DND-41 (cell line): ENCODE results near the gene EHBP1.

ENCODE experiments used
- ATAC-seq: fragments of 200-7000 bp; cut with Tn5 transposase; 3 replicates; pipeline ENCODE4 v1.9.1; 2021; ENCODE audit warnings: low read depth; ENCODE audit not compliant: insufficient read depth
- DNase-seq: peaks from one replicate; pipeline ENCODE4 v3.0.0-alpha.2; 2020
- H2AFZ ChIP-seq: 2 replicates; pipeline ENCODE4 v1.6.0; 2012; ENCODE audit warnings: low read depth, low read length
- H3K27ac ChIP-seq: 2 replicates; pipeline ENCODE4 v1.5.1; 2012; ENCODE audit warnings: low read length, inconsistent platforms
- H3K27me3 ChIP-seq: fragments of 200-600 bp; sonication (generic); 2 replicates; pipeline ENCODE4 v1.6.0; 2012; ENCODE audit warnings: low read length, mild to moderate bottlenecking, inconsistent platforms; ENCODE audit not compliant: insufficient read depth, poor library complexity
- H3K36me3 ChIP-seq: 2 replicates; pipeline ENCODE4 v1.5.1; 2012; ENCODE audit warnings: low read length, inconsistent platforms; ENCODE audit not compliant: insufficient read depth
- H3K4me1 ChIP-seq: 2 replicates; pipeline ENCODE4 v1.5.1; 2012; ENCODE audit warnings: mild to moderate bottlenecking, low read length; ENCODE audit not compliant: insufficient read depth
- H3K4me2 ChIP-seq: 2 replicates; pipeline ENCODE4 v1.6.0; 2012; ENCODE audit warnings: mild to moderate bottlenecking, moderate library complexity, low read length, inconsistent platforms; ENCODE audit not compliant: insufficient read depth
- H3K4me3 ChIP-seq, 2 experiments: fragments of 200-600 bp in 1 of 2; shearing (Covaris generic) in 1 of 2; 2 replicates each; pipeline ENCODE4 v1.5.1; 2012 to 2016; ENCODE audit warnings: inconsistent platforms in 2 of 2, low read length in 2 of 2, mild to moderate bottlenecking in 2 of 2, low read depth in 1 of 2, moderate library complexity in 1 of 2
- H3K79me2 ChIP-seq: 2 replicates; pipeline ENCODE4 v1.6.0; 2012; ENCODE audit warnings: low read length, inconsistent platforms; ENCODE audit not compliant: insufficient read depth
- H3K9ac ChIP-seq: 2 replicates; pipeline ENCODE4 v1.6.0; 2012; ENCODE audit warnings: low read depth, mild to moderate bottlenecking, inconsistent platforms, low read length, moderate library complexity
- H3K9me3 ChIP-seq: 2 replicates; pipeline ENCODE4 v1.5.1; 2012; ENCODE audit warnings: low read length, moderate library complexity, mild to moderate bottlenecking, inconsistent platforms; ENCODE audit not compliant: insufficient read depth, severe bottlenecking
- H4K20me1 ChIP-seq: 2 replicates; pipeline ENCODE4 v1.6.0; 2012; ENCODE audit warnings: low read length; ENCODE audit not compliant: insufficient read depth
- EZH2 ChIP-seq: IDR thresholded peaks from 3 replicates; pipeline ENCODE4 v1.6.1; 2012; ENCODE audit warnings: borderline replicate concordance, low read depth, mild to moderate bottlenecking, moderate library complexity, low read length, inconsistent platforms; ENCODE audit not compliant: severe bottlenecking
- TF ChIP-seq, protein P1 (sequence below): IDR thresholded peaks from 2 replicates; pipeline ENCODE4 v1.5.1; 2012; ENCODE audit warnings: borderline replicate concordance, low read length, moderate library complexity, mild to moderate bottlenecking; ENCODE audit not compliant: poor library complexity, severe bottlenecking; ENCODE audit errors: extremely low read depth

EHBP1 gene

DNA sequence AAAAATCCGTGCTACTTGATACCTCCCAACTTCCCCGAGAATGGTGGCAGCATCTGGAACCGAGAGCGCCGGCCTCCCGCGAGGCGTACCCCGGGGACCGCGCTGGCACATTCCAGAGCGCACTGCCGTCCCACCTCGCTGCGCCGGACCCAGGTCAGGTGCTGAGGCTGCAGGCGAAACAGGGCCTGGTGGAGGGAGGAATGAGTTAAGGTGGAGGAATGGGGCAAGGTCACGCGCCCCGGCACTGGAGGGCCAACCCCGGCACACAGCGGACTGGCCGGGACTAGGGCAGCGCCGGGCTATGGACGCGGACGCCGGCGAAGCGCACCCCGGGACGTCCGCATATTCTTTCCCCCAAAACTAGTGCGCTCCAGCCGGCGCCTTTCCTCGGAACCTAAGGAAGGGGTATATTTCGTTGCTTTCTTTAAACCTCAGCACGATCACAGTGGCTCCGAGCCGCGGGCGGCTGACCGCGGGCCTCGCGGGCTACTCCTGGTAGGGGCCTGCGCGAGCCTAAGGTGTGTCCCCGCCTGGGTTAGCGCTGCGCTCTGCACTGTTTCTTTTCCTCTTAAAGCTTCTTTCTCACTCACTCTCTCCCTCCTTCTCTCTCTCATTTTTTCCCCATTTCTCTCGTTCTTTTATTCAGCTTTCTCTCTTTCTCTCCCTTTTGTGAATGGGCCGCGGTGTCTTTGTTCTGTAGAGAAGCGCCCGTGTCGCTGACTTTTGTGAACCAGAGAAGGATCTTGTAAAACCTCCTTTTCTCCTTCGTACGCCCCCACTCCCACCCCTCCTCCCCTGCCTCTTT lies 343.1 kb downstream of the EHBP1 start:
- Histone ChIP-seq H3K27ac (no peak overlapping the region), H3K9me3 (no peaks in the 10 kb centered on the region), H3K4me3 (no peak overlapping the region), H3K36me3 (peaks cover 21% of the 10 kb centered on the region), H3K4me1 (peaks cover 28% of the 10 kb centered on the region), H3K27me3 (peaks cover 5% of the 10 kb centered on the region), H4K20me1 (no peaks in the 10 kb centered on the region), H2AFZ (no peak overlapping the region), H3K4me2 (0 out of 2 replicates have a peak overlapping the region, but pooled peaks have one; percentile 96), H3K9ac (no peak overlapping the region), H3K79me2 (peaks cover 22% of the 10 kb centered on the region)
- ATAC-seq (no peak), DNase-seq (no peak)
- TF ChIP-seq, protein P1, sequence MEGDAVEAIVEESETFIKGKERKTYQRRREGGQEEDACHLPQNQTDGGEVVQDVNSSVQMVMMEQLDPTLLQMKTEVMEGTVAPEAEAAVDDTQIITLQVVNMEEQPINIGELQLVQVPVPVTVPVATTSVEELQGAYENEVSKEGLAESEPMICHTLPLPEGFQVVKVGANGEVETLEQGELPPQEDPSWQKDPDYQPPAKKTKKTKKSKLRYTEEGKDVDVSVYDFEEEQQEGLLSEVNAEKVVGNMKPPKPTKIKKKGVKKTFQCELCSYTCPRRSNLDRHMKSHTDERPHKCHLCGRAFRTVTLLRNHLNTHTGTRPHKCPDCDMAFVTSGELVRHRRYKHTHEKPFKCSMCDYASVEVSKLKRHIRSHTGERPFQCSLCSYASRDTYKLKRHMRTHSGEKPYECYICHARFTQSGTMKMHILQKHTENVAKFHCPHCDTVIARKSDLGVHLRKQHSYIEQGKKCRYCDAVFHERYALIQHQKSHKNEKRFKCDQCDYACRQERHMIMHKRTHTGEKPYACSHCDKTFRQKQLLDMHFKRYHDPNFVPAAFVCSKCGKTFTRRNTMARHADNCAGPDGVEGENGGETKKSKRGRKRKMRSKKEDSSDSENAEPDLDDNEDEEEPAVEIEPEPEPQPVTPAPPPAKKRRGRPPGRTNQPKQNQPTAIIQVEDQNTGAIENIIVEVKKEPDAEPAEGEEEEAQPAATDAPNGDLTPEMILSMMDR = no peak
- TF ChIP-seq EZH2 = no peak

DNA sequence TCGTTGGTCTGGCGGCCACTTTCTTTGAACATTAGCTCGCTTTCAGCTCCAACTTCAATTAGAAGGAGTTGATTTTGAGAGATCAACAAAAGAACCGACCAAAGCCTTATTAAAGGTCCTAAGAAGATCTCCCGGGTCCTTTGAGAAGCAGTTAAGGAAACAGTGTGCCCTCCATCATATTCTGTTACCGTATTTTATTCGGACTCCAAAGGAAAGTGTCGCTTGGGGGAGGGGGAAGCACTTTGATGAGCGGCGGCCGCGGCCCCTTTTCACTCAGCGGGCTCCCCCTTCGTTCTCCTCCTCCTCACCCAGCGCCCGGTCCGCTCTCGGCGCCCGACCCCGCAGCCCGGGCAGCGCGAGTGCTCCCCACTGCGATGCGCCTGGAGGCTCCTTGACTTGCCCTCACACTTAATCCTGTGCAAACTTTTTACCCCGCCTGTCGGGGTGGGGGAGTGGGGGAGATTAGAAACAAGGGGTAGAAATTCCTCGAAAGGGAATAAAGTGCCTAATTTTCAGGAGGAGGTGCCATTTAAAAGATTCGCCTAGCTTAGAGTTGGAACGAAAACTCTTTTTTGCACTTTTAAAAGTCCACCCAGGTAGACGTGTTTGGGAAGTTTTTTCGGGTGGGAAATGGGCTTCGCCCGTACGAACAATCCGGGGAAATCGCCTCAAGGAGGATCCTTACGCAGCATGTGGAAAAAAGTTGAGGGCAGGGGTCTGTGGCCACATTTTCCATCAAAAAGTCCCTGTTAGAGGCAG lies 343.9 kb downstream of the EHBP1 start:
- peaks cover 5% of the 10 kb centered on the region for H3K27me3 ChIP-seq

DNA sequence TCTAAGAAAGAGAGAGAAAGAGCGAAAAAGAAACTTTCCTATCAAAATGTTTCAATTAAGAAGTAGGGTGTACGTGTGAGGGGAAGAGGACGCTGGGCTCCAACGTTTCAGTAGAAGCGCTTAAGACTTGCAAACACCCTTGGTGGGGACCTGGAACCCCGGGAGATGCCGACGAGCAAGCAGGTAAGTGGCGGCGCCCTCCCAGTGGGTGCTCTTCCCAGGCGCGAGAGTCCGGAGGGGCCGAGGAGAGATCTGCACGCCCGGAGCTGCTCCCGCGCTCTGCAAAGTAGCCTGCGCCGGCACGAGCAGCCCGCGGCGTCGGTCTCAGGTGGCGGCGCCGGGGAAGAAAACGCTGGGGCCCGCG lies 344.4 kb downstream of the EHBP1 start:
- peak overlapping the region; percentile 93 for H2AFZ ChIP-seq
- H3K27ac ChIP-seq = peak overlapping the region; percentile 86
- peaks cover 22% of the 10 kb centered on the region for H3K79me2 ChIP-seq
- peaks cover 34% of the 10 kb centered on the region for H3K36me3 ChIP-seq
- peak overlapping the region; percentile 77 to 81 for H3K4me3 ChIP-seq
- no peaks in the 10 kb centered on the region for H4K20me1 ChIP-seq
- TF ChIP-seq, protein P1 = no peak
- TF ChIP-seq EZH2 = no peak
- H3K9me3 ChIP-seq = no peaks in the 10 kb centered on the region
- peaks cover 5% of the 10 kb centered on the region for H3K27me3 ChIP-seq
- H3K4me2 ChIP-seq = peak overlapping the region; percentile 96
- peak overlapping the region; percentile 79 for H3K9ac ChIP-seq
- no peak for ATAC-seq
- no peak for DNase-seq
- H3K4me1 ChIP-seq = peaks cover 28% of the 10 kb centered on the region

More for the DNA sequence above, 343.9 kb downstream of the EHBP1 start:
- ATAC-seq (no peak), DNase-seq (peak; percentile 25)
- H4K20me1 ChIP-seq = no peaks in the 10 kb centered on the region
- H3K27ac ChIP-seq = peak overlapping the region; percentile 86; the same call in 1 of the 2 replicates
- peaks cover 28% of the 10 kb centered on the region for H3K36me3 ChIP-seq
- H3K4me1 ChIP-seq = peaks cover 28% of the 10 kb centered on the region
- H3K4me3 ChIP-seq = peak overlapping the region; percentile 77 to 81
- peak overlapping the region; percentile 96 for H3K4me2 ChIP-seq
- no peak for TF ChIP-seq EZH2
- TF ChIP-seq, protein P1 = no peak
- no peaks in the 10 kb centered on the region for H3K9me3 ChIP-seq
- H3K79me2 ChIP-seq = peaks cover 22% of the 10 kb centered on the region
- H2AFZ ChIP-seq = peak overlapping the region; percentile 93
- peak overlapping the region; percentile 79 for H3K9ac ChIP-seq
